ENCODE measurements around the gene LSAMP. TPM values are rescaled to one million over a fixed set of nuclear protein-coding genes. Genes with fewer than 3 reads are reported as not detected.

The LSAMP gene
- polyA plus RNA-seq, 3 donors: not detected

GRCh38 chr3:116267116-116267515, 178.2 kb downstream of the LSAMP start:
- no peaks in the 10 kb centered on the region for H3K27me3 Mint-ChIP-seq (ENCODE audit: low read depth in 3 of 3)
- H3K4me3 Mint-ChIP-seq: no peak overlapping the region
- no peaks in the 10 kb centered on the region for H4K20me1 ChIP-seq (ENCODE audit: insufficient read depth, low read length)
- H3K27ac ChIP-seq (ENCODE audit: low read depth in 1 of 2, low read length in 2 of 2): no peak overlapping the region
- no peak overlapping the region for H3K27ac Mint-ChIP-seq
- H3K36me3 Mint-ChIP-seq: no peaks in the 10 kb centered on the region
- H3K79me2 ChIP-seq (ENCODE audit: insufficient read depth, low read length): no peaks in the 10 kb centered on the region
- no peak for DNase-seq
- no peak overlapping the region for H3K4me3 ChIP-seq (replicated peaks in 1 of 3; ENCODE audit: low read depth in 2 of 3, low read length in 3 of 3)
- WGBS (ENCODE audit: insufficient coverage): 83% methylated on average over 1 of the region's 1 CpG
- TF ChIP-seq CTCF (IDR thresholded peaks at IDR 0.05): no peak
- H2AFZ ChIP-seq (ENCODE audit: insufficient read depth, low read depth, low read length, poor library complexity, severe bottlenecking): no peak overlapping the region
- H3K9me3 ChIP-seq (replicated peaks in 1 of 2; ENCODE audit: control insufficient read depth in 1 of 2, insufficient read depth in 1 of 2, low read length in 2 of 2): peaks cover 0 to 3% of the 10 kb centered on the region in 2 donors
- no peaks in the 10 kb centered on the region for H3K4me1 Mint-ChIP-seq
- H3K9me3 Mint-ChIP-seq: no peaks in the 10 kb centered on the region
- intact Hi-C loops (cut with micrococcal nuclease): no loop called here
- no peaks in the 10 kb centered on the region for H3K4me1 ChIP-seq (ENCODE audit: control insufficient read depth in 1 of 2, insufficient read depth in 2 of 2, low read length in 2 of 2)
- H3K4me2 ChIP-seq (replicated peaks; ENCODE audit: extremely low read depth, low read length, poor library complexity, severe bottlenecking): no peak overlapping the region
- H3K9ac ChIP-seq (ENCODE audit: insufficient read depth, low read length, poor library complexity, severe bottlenecking): no peak overlapping the region
- no peaks in the 10 kb centered on the region for H3K36me3 ChIP-seq (replicated peaks in 1 of 2; ENCODE audit: control insufficient read depth in 1 of 2, insufficient read depth in 2 of 2, low read length in 2 of 2)
- H3K27me3 ChIP-seq (ENCODE audit: control insufficient read depth in 2 of 2, insufficient read depth in 2 of 2, low read length in 2 of 2): no peaks in the 10 kb centered on the region

- no CpG with 5 or more reads among the region's 1 CpG for WGBS (ENCODE audit: insufficient coverage)
- Mint-ChIP-seq H3K9me3 (no peaks in the 10 kb centered on the region), H3K4me1 (no peaks in the 10 kb centered on the region), H3K27me3 (ENCODE audit: low read depth in 3 of 3) (no peaks in the 10 kb centered on the region), H3K4me3 (no peak overlapping the region), H3K36me3 (no peaks in the 10 kb centered on the region), H3K27ac (no peak overlapping the region)
- no peaks in the 10 kb centered on the region for H3K27me3 ChIP-seq (ENCODE audit: control insufficient read depth in 2 of 2, insufficient read depth in 2 of 2, low read length in 2 of 2)
- peaks cover 0 to 3% of the 10 kb centered on the region in 2 donors for H3K9me3 ChIP-seq (replicated peaks in 1 of 2; ENCODE audit: control insufficient read depth in 1 of 2, insufficient read depth in 1 of 2, low read length in 2 of 2)
- no peaks in the 10 kb centered on the region for H3K79me2 ChIP-seq (ENCODE audit: insufficient read depth, low read length)
- TF ChIP-seq CTCF (IDR thresholded peaks at IDR 0.05): no peak
- H3K9ac ChIP-seq (ENCODE audit: insufficient read depth, low read length, poor library complexity, severe bottlenecking): no peak overlapping the region
- H3K27ac ChIP-seq (ENCODE audit: low read depth in 1 of 2, low read length in 2 of 2): no peak overlapping the region
- DNase-seq: no peak
- H3K36me3 ChIP-seq (replicated peaks in 1 of 2; ENCODE audit: control insufficient read depth in 1 of 2, insufficient read depth in 2 of 2, low read length in 2 of 2): no peaks in the 10 kb centered on the region
- no peak overlapping the region for H3K4me3 ChIP-seq (replicated peaks in 1 of 3; ENCODE audit: low read depth in 2 of 3, low read length in 3 of 3)
- no peaks in the 10 kb centered on the region for H3K4me1 ChIP-seq (ENCODE audit: control insufficient read depth in 1 of 2, insufficient read depth in 2 of 2, low read length in 2 of 2)
- no peaks in the 10 kb centered on the region for H4K20me1 ChIP-seq (ENCODE audit: insufficient read depth, low read length)
- no peak overlapping the region for H3K4me2 ChIP-seq (replicated peaks; ENCODE audit: extremely low read depth, low read length, poor library complexity, severe bottlenecking)
- intact Hi-C loops (cut with micrococcal nuclease): no loop called here
- H2AFZ ChIP-seq (ENCODE audit: insufficient read depth, low read depth, low read length, poor library complexity, severe bottlenecking): no peak overlapping the region
Measured at GRCh38 chr3:116265976-116266584, 179.2 kb downstream of the LSAMP start.
